ENCODE results near the gene LPP.

DNA sequence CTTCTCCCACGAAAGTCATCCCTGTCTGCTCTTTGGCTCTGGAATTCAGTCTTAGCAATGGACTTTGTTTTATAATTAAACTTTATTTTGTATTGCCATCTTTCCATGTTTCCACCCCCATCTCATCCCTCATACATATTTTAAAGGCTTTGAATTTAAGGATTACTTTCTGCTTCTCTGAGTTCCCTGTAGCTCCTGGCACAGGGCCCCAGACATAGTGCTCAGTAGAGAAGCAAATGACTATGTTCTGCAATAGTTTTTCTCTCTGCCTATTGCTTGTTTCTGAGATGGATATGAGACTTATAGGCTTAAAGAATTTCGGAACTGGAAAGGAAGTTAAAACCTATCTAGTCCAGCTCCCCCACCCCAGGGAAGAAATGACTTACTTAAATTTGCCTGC, 197.0 kb downstream of the LPP start:
- TF ChIP-seq EP300 (IDR thresholded peaks at IDR 0.05) (no peak), POLR2A (IDR thresholded peaks at IDR 0.05) (no peak)
- TF ChIP-seq, protein P1, sequence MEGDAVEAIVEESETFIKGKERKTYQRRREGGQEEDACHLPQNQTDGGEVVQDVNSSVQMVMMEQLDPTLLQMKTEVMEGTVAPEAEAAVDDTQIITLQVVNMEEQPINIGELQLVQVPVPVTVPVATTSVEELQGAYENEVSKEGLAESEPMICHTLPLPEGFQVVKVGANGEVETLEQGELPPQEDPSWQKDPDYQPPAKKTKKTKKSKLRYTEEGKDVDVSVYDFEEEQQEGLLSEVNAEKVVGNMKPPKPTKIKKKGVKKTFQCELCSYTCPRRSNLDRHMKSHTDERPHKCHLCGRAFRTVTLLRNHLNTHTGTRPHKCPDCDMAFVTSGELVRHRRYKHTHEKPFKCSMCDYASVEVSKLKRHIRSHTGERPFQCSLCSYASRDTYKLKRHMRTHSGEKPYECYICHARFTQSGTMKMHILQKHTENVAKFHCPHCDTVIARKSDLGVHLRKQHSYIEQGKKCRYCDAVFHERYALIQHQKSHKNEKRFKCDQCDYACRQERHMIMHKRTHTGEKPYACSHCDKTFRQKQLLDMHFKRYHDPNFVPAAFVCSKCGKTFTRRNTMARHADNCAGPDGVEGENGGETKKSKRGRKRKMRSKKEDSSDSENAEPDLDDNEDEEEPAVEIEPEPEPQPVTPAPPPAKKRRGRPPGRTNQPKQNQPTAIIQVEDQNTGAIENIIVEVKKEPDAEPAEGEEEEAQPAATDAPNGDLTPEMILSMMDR (IDR thresholded peaks at IDR 0.05): no peak

Data from ovary (tissue), 3 donors.